ENCODE results near the gene PFKFB3.
"Not testable (repeated sequence)": the region's sequence is repeated elsewhere in the genome, so short reads cannot be mapped to it uniquely, and the experiment has no call there.

GRCh38 chr10:6248908-6249307 lies 46.2 kb downstream of the PFKFB3 start:
- TF ChIP-seq GATA2 (CRISPR knock-in tag; IDR thresholded peaks at IDR 0.05); KDM1A (IDR thresholded peaks at IDR 0.05); AFF4 (CRISPR knock-in tag; IDR thresholded peaks at IDR 0.05); EP300 (IDR thresholded peaks at IDR 0.05; ENCODE audit: low read length); RFX5 (IDR thresholded peaks at IDR 0.05; ENCODE audit: low read depth, low read length); SLC30A9 (CRISPR knock-in tag; IDR thresholded peaks at IDR 0.05); TFAM (CRISPR knock-in tag; conservative IDR thresholded peaks at IDR 0.05); POLR2AphosphoS5 (IDR thresholded peaks at IDR 0.05; ENCODE audit: control insufficient read depth, insufficient read depth, low read depth, low read length); LEF1 (IDR thresholded peaks at IDR 0.05): not testable (repeated sequence)
